Measurements from ENCODE around the gene PAPSS1. TPM values are rescaled to one million over a fixed set of nuclear protein-coding genes. Genes with fewer than 3 reads are reported as not detected.
A peak's percentile ranks its signal among the peaks of the same experiment; 100 is the strongest.

PAPSS1 gene
- total and polyA plus RNA-seq, 2 of the 8 experiments (the other 6 are each of a cell fraction or from before 2014, with no cell fraction given): 79.2 to 98.5 TPM

DNA sequence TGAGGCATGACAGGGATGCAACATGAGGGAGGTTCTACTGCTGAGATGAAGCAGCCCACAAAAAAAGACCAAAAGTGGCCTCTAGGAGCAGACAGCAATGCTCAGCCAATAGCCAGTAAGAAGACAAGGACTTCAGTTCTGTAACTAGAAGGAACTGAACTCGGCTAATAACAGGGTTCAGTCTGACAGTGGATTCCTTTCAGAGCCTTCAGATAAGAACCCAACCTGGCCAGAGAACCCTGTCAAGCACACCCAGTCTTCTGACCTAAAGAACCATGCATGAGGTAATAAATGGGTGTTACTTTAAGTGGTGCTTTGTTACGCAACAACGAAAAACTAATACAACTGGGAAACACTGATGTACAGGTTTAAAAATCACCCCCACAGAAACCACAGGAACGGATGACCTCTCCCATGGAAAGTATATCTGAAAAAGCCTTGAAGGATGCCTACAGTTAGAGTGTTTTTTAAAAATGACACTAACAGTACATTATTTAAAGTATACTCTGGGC, 94.6 kb downstream of the PAPSS1 start:
- no peak overlapping the region for H2AFZ ChIP-seq (ENCODE audit: low read length)
- no peak overlapping the region for H3K9ac ChIP-seq (replicated peaks in 1 of 4; ENCODE audit: extremely low read depth in 1 of 4, low read depth in 3 of 4, low read length in 3 of 4)
- H3K27ac ChIP-seq (ENCODE audit: low read depth, low read length): no peak overlapping the region
- no peak overlapping the region for H3K4me3 ChIP-seq (ENCODE audit: extremely low read depth in 1 of 4, insufficient read depth in 2 of 4, low read depth in 3 of 4, low read length in 4 of 4)
- ChIA-PET CTCF (ENCODE audit: partially characterized antibody) (no interaction called here), POLR2A (ENCODE audit: partially characterized antibody) (no interaction called here)
- H3K36me3 ChIP-seq (ENCODE audit: control insufficient read depth in 2 of 4, insufficient read depth in 4 of 4, low read length in 3 of 4): peaks cover 0 to 8% (median 4%) of the 10 kb centered on the region in 4 experiments; a peak in 3 of 8 replicates
- no peak overlapping the region for H2BK5ac ChIP-seq (ENCODE audit: low read depth, low read length)
- no peak overlapping the region for H3K18ac ChIP-seq (ENCODE audit: extremely low read depth, low read length)
- no peaks in the 10 kb centered on the region for H3K79me2 ChIP-seq (ENCODE audit: control insufficient read depth in 1 of 2, insufficient read depth in 2 of 2, low read length in 2 of 2)
- H3K14ac ChIP-seq (ENCODE audit: insufficient read length): no peak overlapping the region
- H3K27me3 ChIP-seq (replicated peaks in 1 of 4; ENCODE audit: control insufficient read depth in 3 of 4, extremely low read depth in 1 of 4, insufficient read depth in 3 of 4, low read length in 3 of 4): no peaks in the 10 kb centered on the region
- no peak overlapping the region for H3K4ac ChIP-seq (replicated peaks; ENCODE audit: insufficient read length, low read depth, low read length)
- no peaks in the 10 kb centered on the region for H3K4me1 ChIP-seq (replicated peaks in 1 of 4; ENCODE audit: control insufficient read depth in 3 of 4, insufficient read depth in 4 of 4, low read length in 3 of 4)
- H3K23me2 ChIP-seq (ENCODE audit: low read depth, low read length): no peaks in the 10 kb centered on the region
- no peak overlapping the region for H2BK12ac ChIP-seq (ENCODE audit: low read depth, low read length)
- H3K79me1 ChIP-seq (ENCODE audit: low read depth, low read length): no peaks in the 10 kb centered on the region
- H4K5ac ChIP-seq (ENCODE audit: insufficient read length, low read depth, low read length): no peak overlapping the region
- H2BK120ac ChIP-seq (replicated peaks; ENCODE audit: low read depth, low read length): no peak overlapping the region
- H4K8ac ChIP-seq (ENCODE audit: extremely low read depth, insufficient read depth, low read length): no peak overlapping the region
- H2AK5ac ChIP-seq (ENCODE audit: low read depth, low read length): no peak overlapping the region
- 94% methylated on average over 4 of the region's 4 CpGs; no CpG with 5 or more reads in 1 of the 2 experiments for WGBS, 2 experiments (ENCODE audit: extremely low coverage in 1 of 2, insufficient coverage in 1 of 2, insufficient read length in 1 of 2, insufficient replicate concordance in 2 of 2, low coverage in 1 of 2, low lambda C conversion rate in 2 of 2, missing lambda C conversion rate in 1 of 2)
- no peak overlapping the region for H3K56ac ChIP-seq (replicated peaks; ENCODE audit: insufficient read length, low read depth, low read length)
- no peak overlapping the region for H4K91ac ChIP-seq (replicated peaks; ENCODE audit: insufficient read length, low read length)
- H3K9me3 ChIP-seq (ENCODE audit: insufficient read depth in 2 of 2, low read depth in 1 of 2, low read length in 1 of 2): 0 out of 4 replicates have a peak, but pooled peaks cover 0 to 2% of the 10 kb centered on the region in 2 experiments
- no peak for DNase-seq (ENCODE audit: low read depth in 1 of 2, low spot score in 2 of 2)
- no peaks in the 10 kb centered on the region for H4K20me1 ChIP-seq (replicated peaks in 1 of 2; ENCODE audit: control insufficient read depth in 1 of 2, insufficient read depth in 2 of 2, low read length in 2 of 2)
- no peak for FAIRE-seq
- H2BK15ac ChIP-seq (ENCODE audit: low read length): no peak overlapping the region
- H3K4me2 ChIP-seq (ENCODE audit: insufficient read depth in 1 of 2, low read depth in 2 of 2, low read length in 2 of 2): no peak overlapping the region
- TF ChIP-seq RFX5 (IDR thresholded peaks at IDR 0.05; ENCODE audit: borderline replicate concordance, low read depth, low read length) (no peak), CEBPB (IDR thresholded peaks at IDR 0.05; ENCODE audit: low read depth, low read length) (peak; percentile 44; the same call in 1 of the 2 replicates)
- H3K23ac ChIP-seq (ENCODE audit: insufficient read length): no peak overlapping the region
- no peak overlapping the region for H2BK20ac ChIP-seq (ENCODE audit: low read length)

All from H1 (cell line).